GM23338 (cell line): ENCODE data around the gene TRPM3. TPM values are rescaled to one million over a fixed set of nuclear protein-coding genes. Genes with fewer than 3 reads are reported as not detected.

Source experiments
- ATAC-seq: fragments of 200-7000 bp; cut with Tn5 transposase; 3 replicates; pipeline ENCODE4 v1.9.1; 2020
- DNase-seq: peaks from one replicate; pipeline ENCODE4 v3.0.0-alpha.2; 2015; ENCODE audit warnings: low spot score
- H2AFZ ChIP-seq: fragments of 200-600 bp; sonication (generic); 2 replicates; pipeline ENCODE4 v1.8.0; 2016; ENCODE audit warnings: antibody characterized with exemption, mild to moderate bottlenecking, moderate library complexity
- H3F3A ChIP-seq: fragments of 200-600 bp; sonication (generic); replicated peaks from 2 replicates; pipeline ENCODE4 v1.8.0; 2017; ENCODE audit warnings: antibody characterized with exemption, mixed run types, low read depth
- H3K27ac ChIP-seq: fragments of 200-600 bp; sonication (generic); 2 replicates; pipeline ENCODE4 v1.6.1; 2016; ENCODE audit warnings: low read depth
- H3K27me3 ChIP-seq: fragments of 200-600 bp; sonication (generic); 2 replicates; pipeline ENCODE4 v1.8.0; 2016; ENCODE audit warnings: mild to moderate bottlenecking, mixed run types, moderate library complexity; ENCODE audit not compliant: insufficient read depth
- H3K36me3 ChIP-seq: fragments of 200-600 bp; sonication (generic); 2 replicates; pipeline ENCODE4 v1.8.0; 2016; ENCODE audit warnings: mild to moderate bottlenecking; ENCODE audit not compliant: insufficient read depth
- H3K4me1 ChIP-seq: fragments of 200-600 bp; sonication (generic); 2 replicates; pipeline ENCODE4 v1.8.0; 2016; ENCODE audit warnings: mild to moderate bottlenecking, moderate library complexity; ENCODE audit not compliant: insufficient read depth
- H3K4me2 ChIP-seq: fragments of 200-600 bp; sonication (generic); 2 replicates; pipeline ENCODE4 v1.7.1; 2017; ENCODE audit warnings: mixed run types
- H3K4me3 ChIP-seq: fragments of 200-600 bp; sonication (generic); 2 replicates; pipeline ENCODE4 v1.6.1; 2016; ENCODE audit warnings: mixed run types
- H3K79me2 ChIP-seq: fragments of 200-600 bp; sonication (generic); replicated peaks from 2 replicates; pipeline ENCODE4 v1.8.0; 2017; ENCODE audit warnings: mild to moderate bottlenecking; ENCODE audit not compliant: insufficient read depth
- H3K9me2 ChIP-seq: fragments of 200-600 bp; sonication (generic); 2 replicates; pipeline ENCODE4 v1.8.0; 2017; ENCODE audit not compliant: insufficient read depth
- H4K20me1 ChIP-seq: fragments of 200-600 bp; sonication (generic); replicated peaks from 2 replicates; pipeline ENCODE4 v1.8.0; 2017; ENCODE audit warnings: mild to moderate bottlenecking; ENCODE audit not compliant: insufficient read depth
- H3K27ac Mint-ChIP-seq: 2 replicates; pipeline ENCODE4 v1.8.0; 2020; ENCODE audit warnings: inconsistent platforms, mild to moderate bottlenecking, moderate library complexity, mixed read lengths
- H3K27me3 Mint-ChIP-seq: 3 replicates; pipeline ENCODE4 v1.8.0; 2022; ENCODE audit warnings: low read depth, mild to moderate bottlenecking, moderate library complexity, mixed read lengths, inconsistent platforms; ENCODE audit not compliant: insufficient read depth, poor library complexity
- H3K36me3 Mint-ChIP-seq: 3 replicates; pipeline ENCODE4 v1.8.0; 2021; ENCODE audit warnings: low read depth, mild to moderate bottlenecking, inconsistent platforms, moderate library complexity, mixed read lengths
- H3K4me1 Mint-ChIP-seq: 3 replicates; pipeline ENCODE4 v1.8.0; 2020; ENCODE audit warnings: mild to moderate bottlenecking, inconsistent platforms, mixed read lengths
- H3K4me3 Mint-ChIP-seq: 3 replicates; pipeline ENCODE4 v1.8.0; 2021; ENCODE audit warnings: moderate library complexity, mild to moderate bottlenecking, inconsistent platforms, mixed read lengths
- H3K9me3 Mint-ChIP-seq: 3 replicates; pipeline ENCODE4 v1.8.0; 2020; ENCODE audit warnings: moderate library complexity, mild to moderate bottlenecking, inconsistent platforms, mixed read lengths
- CREB1 ChIP-seq: fragments of 250-450 bp; sonication (Bioruptor Pico); IDR thresholded peaks from 2 replicates; pipeline ENCODE4 v1.5.0; 2020; ENCODE audit warnings: low read depth, mild to moderate bottlenecking, moderate library complexity
- CTCF ChIP-seq, 2 experiments: fragments of 200-600 bp in 1 of 2; sonication (generic) in 1 of 2; conservative IDR thresholded peaks; 2 replicates each; pipeline versions ENCODE4 v1.5.1 to v1.6.1; 2016 to 2017; ENCODE audit warnings: antibody characterized with exemption in 2 of 2, low read depth in 2 of 2, mild to moderate bottlenecking in 2 of 2, moderate library complexity in 1 of 2
- ETS1 ChIP-seq: IDR thresholded peaks from 2 replicates; pipeline ENCODE4 v1.6.1; 2016; ENCODE audit warnings: antibody characterized with exemption
- EZH2 ChIP-seq: fragments of 200-600 bp; sonication (generic); IDR thresholded peaks from one replicate; pipeline ENCODE4 v1.8.0; 2017; ENCODE audit warnings: antibody characterized with exemption, mild to moderate bottlenecking, low read depth; ENCODE audit not compliant: unreplicated experiment
- EZH2phosphoT487 ChIP-seq: fragments of 200-600 bp; sonication (generic); IDR thresholded peaks from one replicate; pipeline ENCODE4 v1.8.1; 2018; ENCODE audit warnings: antibody characterized with exemption; ENCODE audit not compliant: unreplicated experiment
- JUNB ChIP-seq: IDR thresholded peaks from one replicate; pipeline ENCODE4 v1.6.1; 2016; ENCODE audit warnings: antibody characterized with exemption; ENCODE audit not compliant: unreplicated experiment
- NANOG ChIP-seq: IDR thresholded peaks from 2 replicates; pipeline ENCODE4 v1.6.1; 2016; ENCODE audit warnings: antibody characterized with exemption, borderline replicate concordance
- POLR2AphosphoS5 ChIP-seq: IDR thresholded peaks from 2 replicates; pipeline ENCODE4 v1.6.1; 2016; ENCODE audit warnings: antibody characterized with exemption, low read depth
- REST ChIP-seq: IDR thresholded peaks from one replicate; pipeline ENCODE4 v1.6.1; 2018; ENCODE audit warnings: antibody characterized with exemption; ENCODE audit not compliant: unreplicated experiment
- STAT1 ChIP-seq: IDR thresholded peaks from one replicate; pipeline ENCODE4 v1.6.1; 2016; ENCODE audit warnings: antibody characterized with exemption; ENCODE audit not compliant: unreplicated experiment
- ZNF114 ChIP-seq: fragments of 250-450 bp; sonication (Bioruptor Pico); IDR thresholded peaks from 2 replicates; pipeline ENCODE4 v1.5.0; 2020; ENCODE audit warnings: mild to moderate bottlenecking, moderate library complexity
- ZNF331 ChIP-seq: fragments of 250-450 bp; sonication (Bioruptor Pico); IDR thresholded peaks from 2 replicates; pipeline ENCODE4 v1.5.0; 2020; ENCODE audit warnings: low read depth, mild to moderate bottlenecking, moderate library complexity
- ZNF462 ChIP-seq: fragments of 250-450 bp; sonication (Bioruptor Pico); IDR thresholded peaks from 2 replicates; pipeline ENCODE4 v1.5.0; 2020; ENCODE audit warnings: mild to moderate bottlenecking, moderate library complexity
- polyA plus RNA-seq: library from polyadenylated mRNA; unstranded; fragments of >200 nt; fragmentation: Nextera tagmentation; extraction: Ambion mirVana; gene quantifications from 2 replicates; pipeline ENCODE4 v1.2.1, GENCODE V29; 2016
- total RNA-seq: library from RNA; depleted of rRNA; stranded (reverse); fragments of >200 nt; shearing (Covaris generic); gene quantifications from 2 replicates; pipeline ENCODE4 v1.2.3, GENCODE V29; 2014

Gene TRPM3
- total and polyA plus RNA-seq, 2 experiments from 2014 or later, result 2.8 to 8.2 TPM

- Histone ChIP-seq H3K9me2 (no peaks in the 10 kb centered on the region), H3K27ac (no peak overlapping the region), H3K79me2 (no peaks in the 10 kb centered on the region), H3F3A (no peaks in the 10 kb centered on the region), H4K20me1 (no peaks in the 10 kb centered on the region), H3K36me3 (no peaks in the 10 kb centered on the region), H3K4me1 (peaks cover 4% of the 10 kb centered on the region; the same call in 1 of the 2 replicates), H3K4me3 (no peak overlapping the region), H2AFZ (no peak overlapping the region), H3K4me2 (no peak overlapping the region), H3K27me3 (no peaks in the 10 kb centered on the region)
- ATAC-seq (peak; percentile 64), DNase-seq (peak; percentile 12)
- TF ChIP-seq EZH2phosphoT487 (no peak), POLR2AphosphoS5 (no peak), ZNF462 (CRISPR knock-in tag) (no peak), ZNF331 (no peak), JUNB (no peak), CTCF (conservative IDR thresholded peaks at IDR 0.05; ENCODE audit: low read depth in 2 of 2) (no peak), STAT1 (no peak), EZH2 (no peak), NANOG (no peak), ETS1 (no peak), REST (no peak), CREB1 (CRISPR knock-in tag) (no peak), ZNF114 (CRISPR knock-in tag) (no peak)
- Mint-ChIP-seq H3K9me3 (0 out of 3 replicates have a peak, but pooled peaks cover 4% of the 10 kb centered on the region), H3K27me3 (no peaks in the 10 kb centered on the region), H3K36me3 (no peaks in the 10 kb centered on the region), H3K27ac (no peak overlapping the region), H3K4me1 (peaks cover 8% of the 10 kb centered on the region), H3K4me3 (no peak overlapping the region)
Measured at GRCh38 chr9:70641631-70642030, 479.8 kb downstream of the TRPM3 start.
